Liver (tissue), 9 donors: ENCODE data around the gene HHLA2. TPM values are rescaled to one million over a fixed set of nuclear protein-coding genes. Genes with fewer than 3 reads are reported as not detected.

Source experiments
- DNase-seq: peaks from one replicate; pipeline ENCODE4 v3.0.0-alpha.2; 2017; ENCODE audit warnings: low spot score
- H3K27ac ChIP-seq, 2 donors: one replicate each; pipeline ENCODE4 v1.7.0; 2013; ENCODE audit warnings: inconsistent platforms in 2 of 2, low read length in 2 of 2, control low read depth in 1 of 2, low read depth in 1 of 2, mild to moderate bottlenecking in 1 of 2
- H3K27me3 ChIP-seq, 4 donors: one replicate each; pipeline versions ENCODE4 v1.6.1 to v1.7.0; 2013; ENCODE audit warnings: low read length in 3 of 4, inconsistent platforms in 1 of 4, mild to moderate bottlenecking in 1 of 4, moderate library complexity in 1 of 4; ENCODE audit not compliant: control insufficient read depth in 4 of 4, insufficient read depth in 4 of 4
- H3K36me3 ChIP-seq, 4 donors: one replicate each; pipeline versions ENCODE4 v1.6.1 to v1.7.0; 2013; ENCODE audit warnings: low read length in 3 of 4, mild to moderate bottlenecking in 3 of 4, low read depth in 1 of 4, moderate library complexity in 1 of 4; ENCODE audit not compliant: control insufficient read depth in 4 of 4, insufficient read depth in 3 of 4
- H3K4me1 ChIP-seq, 4 donors: one replicate each; pipeline versions ENCODE4 v1.6.1 to v1.7.0; 2013; ENCODE audit warnings: low read length in 3 of 4, mild to moderate bottlenecking in 3 of 4, moderate library complexity in 1 of 4; ENCODE audit not compliant: control insufficient read depth in 4 of 4, insufficient read depth in 4 of 4
- H3K4me3 ChIP-seq, 3 donors: one replicate each; pipeline versions ENCODE4 v1.6.1 to v1.7.0; 2013; ENCODE audit warnings: low read length in 3 of 3, control low read depth in 1 of 3, low read depth in 1 of 3, mild to moderate bottlenecking in 1 of 3
- H3K9ac ChIP-seq, 2 donors: one replicate each; pipeline ENCODE4 v1.7.0; 2013; ENCODE audit warnings: low read length in 2 of 2, mild to moderate bottlenecking in 2 of 2, moderate library complexity in 2 of 2, control low read depth in 1 of 2, low read depth in 1 of 2
- H3K9me3 ChIP-seq, 4 donors: one replicate each; pipeline versions ENCODE4 v1.6.1 to v1.7.0; 2013; ENCODE audit warnings: low read length in 3 of 4; ENCODE audit not compliant: control insufficient read depth in 4 of 4
- FOXA1 ChIP-seq: IDR thresholded peaks from 2 replicates; pipeline ENCODE4 v1.6.1; 2016; ENCODE audit warnings: antibody characterized with exemption
- FOXA2 ChIP-seq: IDR thresholded peaks from 2 replicates; pipeline ENCODE4 v1.6.1; 2016; ENCODE audit warnings: antibody characterized with exemption
- HNF4A ChIP-seq, 2 donors: conservative IDR thresholded peaks; 2 replicates each; pipeline ENCODE4 v1.6.1; 2016; ENCODE audit warnings: antibody characterized with exemption in 2 of 2, mild to moderate bottlenecking in 2 of 2
- HNF4G ChIP-seq: IDR thresholded peaks from 2 replicates; pipeline ENCODE4 v1.6.1; 2016; ENCODE audit warnings: antibody characterized with exemption
- JUND ChIP-seq, 2 donors: IDR thresholded peaks; 2 replicates each; pipeline ENCODE4 v1.6.1; 2016; ENCODE audit warnings: antibody characterized with exemption in 2 of 2
- NR2F2 ChIP-seq: IDR thresholded peaks from 2 replicates; pipeline ENCODE4 v1.6.1; 2016; ENCODE audit warnings: antibody characterized with exemption
- SP1 ChIP-seq: IDR thresholded peaks from 2 replicates; pipeline ENCODE4 v1.6.1; 2018; ENCODE audit warnings: antibody characterized with exemption, mild to moderate bottlenecking
- WGBS: extraction: QIAGEN DNeasy Blood & Tissue Kit; methylation state at CpG from one replicate; pipeline ENCODE4 v1.1.7; 2013; 5-methylcytosine and 5-hydroxymethylcytosine counted together
- polyA plus RNA-seq, 2 donors: library from polyadenylated mRNA; stranded (reverse) in 1 of 2; unstranded in 1 of 2; fragments of 200-250 nt in 1 of 2; fragments of >200 nt in 1 of 2; fragmentation: Nextera tagmentation in 1 of 2; extraction: Ambion mirVana in 1 of 2; gene quantifications; one replicate each; pipeline versions ENCODE4 v1.2.1 to v1.2.3, GENCODE V29; 2013 to 2015
- total RNA-seq, 2 donors: library from RNA; depleted of rRNA; stranded (reverse); fragments of >200 nt; gene quantifications; one replicate each; pipeline ENCODE4 v1.2.3, GENCODE V29; 2014
- TF ChIP-seq, protein P1 (sequence below): IDR thresholded peaks from 2 replicates; pipeline ENCODE4 v1.6.1; 2016; ENCODE audit warnings: antibody characterized with exemption
- TF ChIP-seq, protein P2 (sequence below): IDR thresholded peaks from 2 replicates; pipeline ENCODE4 v1.6.1; 2016; ENCODE audit warnings: antibody characterized with exemption, mild to moderate bottlenecking
- TF ChIP-seq, protein P3 (sequence below): fragments of 150-350 bp; IDR thresholded peaks from 2 replicates; pipeline ENCODE4 v1.5.1; 2017; ENCODE audit warnings: improper control_type of control experiment, low read depth, low read length; ENCODE audit not compliant: missing input control
- TF ChIP-seq, protein P4 (sequence below): IDR thresholded peaks from 2 replicates; pipeline ENCODE4 v1.6.1; 2016; ENCODE audit warnings: antibody characterized with exemption
- donor health status: healthy.
- donor health status: healthy.
- donor health status: healthy.
- donor health status: healthy.
- donor health status: healthy.

Gene HHLA2
- total and polyA plus RNA-seq, 4 donors: 0.07 to 0.14 TPM; not detected in 2

DNA sequence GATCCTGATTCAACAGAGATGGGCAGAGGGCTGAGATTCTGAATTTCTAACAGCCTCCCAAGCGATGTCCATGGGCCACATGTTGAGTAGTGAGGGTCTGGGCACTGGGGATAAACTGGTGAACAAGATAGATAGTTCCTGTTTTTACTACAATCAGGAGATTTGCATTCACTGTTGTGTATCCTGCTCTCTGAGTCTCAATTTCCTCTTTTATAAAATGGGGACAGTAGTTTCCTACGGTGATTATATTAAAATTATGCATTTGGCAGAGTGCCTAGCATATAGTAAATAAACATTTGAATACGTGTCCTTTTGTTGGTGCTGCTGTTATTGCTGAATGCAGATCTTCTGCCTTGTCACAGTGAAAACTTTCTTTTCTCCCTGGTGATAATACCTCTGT, 111.5 kb downstream of the HHLA2 start:
- Histone ChIP-seq H3K36me3 (no peaks in the 10 kb centered on the region), H3K27me3 (no peaks in the 10 kb centered on the region), H3K4me1 (peaks cover 0 to 9% (median 4%) of the 10 kb centered on the region in 4 donors), H3K4me3 (no peak overlapping the region), H3K9ac (no peak overlapping the region), H3K9me3 (no peaks in the 10 kb centered on the region), H3K27ac (no peak overlapping the region)
- WGBS: 67% methylated on average over 3 of the region's 3 CpGs
- DNase-seq: no peak
- TF ChIP-seq, protein P1, sequence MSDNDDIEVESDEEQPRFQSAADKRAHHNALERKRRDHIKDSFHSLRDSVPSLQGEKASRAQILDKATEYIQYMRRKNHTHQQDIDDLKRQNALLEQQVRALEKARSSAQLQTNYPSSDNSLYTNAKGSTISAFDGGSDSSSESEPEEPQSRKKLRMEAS: no peak
- TF ChIP-seq JUND (IDR thresholded peaks at IDR 0.05) (no peak), HNF4G (no peak), SP1 (no peak), FOXA1 (no peak), FOXA2 (no peak), HNF4A (conservative IDR thresholded peaks at IDR 0.05) (no peak)
- TF ChIP-seq, protein P2, sequence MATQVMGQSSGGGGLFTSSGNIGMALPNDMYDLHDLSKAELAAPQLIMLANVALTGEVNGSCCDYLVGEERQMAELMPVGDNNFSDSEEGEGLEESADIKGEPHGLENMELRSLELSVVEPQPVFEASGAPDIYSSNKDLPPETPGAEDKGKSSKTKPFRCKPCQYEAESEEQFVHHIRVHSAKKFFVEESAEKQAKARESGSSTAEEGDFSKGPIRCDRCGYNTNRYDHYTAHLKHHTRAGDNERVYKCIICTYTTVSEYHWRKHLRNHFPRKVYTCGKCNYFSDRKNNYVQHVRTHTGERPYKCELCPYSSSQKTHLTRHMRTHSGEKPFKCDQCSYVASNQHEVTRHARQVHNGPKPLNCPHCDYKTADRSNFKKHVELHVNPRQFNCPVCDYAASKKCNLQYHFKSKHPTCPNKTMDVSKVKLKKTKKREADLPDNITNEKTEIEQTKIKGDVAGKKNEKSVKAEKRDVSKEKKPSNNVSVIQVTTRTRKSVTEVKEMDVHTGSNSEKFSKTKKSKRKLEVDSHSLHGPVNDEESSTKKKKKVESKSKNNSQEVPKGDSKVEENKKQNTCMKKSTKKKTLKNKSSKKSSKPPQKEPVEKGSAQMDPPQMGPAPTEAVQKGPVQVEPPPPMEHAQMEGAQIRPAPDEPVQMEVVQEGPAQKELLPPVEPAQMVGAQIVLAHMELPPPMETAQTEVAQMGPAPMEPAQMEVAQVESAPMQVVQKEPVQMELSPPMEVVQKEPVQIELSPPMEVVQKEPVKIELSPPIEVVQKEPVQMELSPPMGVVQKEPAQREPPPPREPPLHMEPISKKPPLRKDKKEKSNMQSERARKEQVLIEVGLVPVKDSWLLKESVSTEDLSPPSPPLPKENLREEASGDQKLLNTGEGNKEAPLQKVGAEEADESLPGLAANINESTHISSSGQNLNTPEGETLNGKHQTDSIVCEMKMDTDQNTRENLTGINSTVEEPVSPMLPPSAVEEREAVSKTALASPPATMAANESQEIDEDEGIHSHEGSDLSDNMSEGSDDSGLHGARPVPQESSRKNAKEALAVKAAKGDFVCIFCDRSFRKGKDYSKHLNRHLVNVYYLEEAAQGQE: no peak

DNA sequence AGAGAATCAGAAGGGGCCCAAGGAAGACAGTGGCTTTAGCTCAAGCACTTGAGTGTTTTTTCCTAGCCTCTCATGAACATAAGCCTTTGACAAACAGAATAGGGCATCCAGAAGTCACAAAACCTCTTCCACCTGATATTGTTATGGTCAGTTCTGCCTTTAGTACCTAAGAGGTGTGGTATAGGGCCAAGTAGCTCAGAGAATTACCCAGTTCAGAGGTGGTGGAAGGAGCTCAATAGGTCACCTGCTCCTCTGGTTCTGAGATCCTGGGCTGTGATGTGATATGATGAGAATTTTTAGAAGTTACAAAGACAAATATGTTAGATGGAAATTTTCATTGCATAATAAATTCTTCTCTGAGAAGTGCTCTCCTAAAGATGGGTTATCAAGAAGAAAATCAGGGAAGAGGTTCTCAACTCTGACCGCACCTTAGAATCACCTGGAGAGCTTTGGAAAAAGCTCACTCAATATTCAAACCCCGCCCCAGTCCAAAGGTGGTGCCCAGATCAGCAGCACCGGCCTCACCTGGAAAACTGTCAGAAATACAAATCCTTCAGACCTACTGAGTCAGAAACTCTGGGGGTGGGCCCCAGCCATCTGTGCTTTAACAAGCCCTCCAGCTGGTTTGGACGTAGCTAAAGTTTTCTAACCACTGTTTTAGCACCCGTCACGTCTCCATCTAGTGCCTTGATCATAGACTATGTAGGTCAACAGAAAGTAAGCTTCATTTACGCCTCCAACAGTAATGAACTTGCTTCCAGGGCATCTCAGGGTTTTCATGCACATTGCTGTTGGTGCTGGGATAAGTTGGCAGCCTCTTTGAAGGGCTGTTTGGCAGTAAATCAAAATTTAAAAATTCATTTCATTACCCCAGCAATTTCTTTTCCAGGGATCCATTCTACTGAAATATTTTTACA, 112.8 kb downstream of the HHLA2 start:
- no peak overlapping the region for H3K27ac ChIP-seq
- no peaks in the 10 kb centered on the region for H3K9me3 ChIP-seq
- no peak overlapping the region for H3K9ac ChIP-seq
- WGBS: 77% methylated on average over 7 of the region's 7 CpGs
- H3K36me3 ChIP-seq: no peaks in the 10 kb centered on the region
- peaks cover 0 to 9% (median 4%) of the 10 kb centered on the region in 4 donors for H3K4me1 ChIP-seq
- H3K27me3 ChIP-seq: no peaks in the 10 kb centered on the region
- TF ChIP-seq HNF4A (conservative IDR thresholded peaks at IDR 0.05): no peak
- TF ChIP-seq NR2F2: no peak
- TF ChIP-seq, protein P3, sequence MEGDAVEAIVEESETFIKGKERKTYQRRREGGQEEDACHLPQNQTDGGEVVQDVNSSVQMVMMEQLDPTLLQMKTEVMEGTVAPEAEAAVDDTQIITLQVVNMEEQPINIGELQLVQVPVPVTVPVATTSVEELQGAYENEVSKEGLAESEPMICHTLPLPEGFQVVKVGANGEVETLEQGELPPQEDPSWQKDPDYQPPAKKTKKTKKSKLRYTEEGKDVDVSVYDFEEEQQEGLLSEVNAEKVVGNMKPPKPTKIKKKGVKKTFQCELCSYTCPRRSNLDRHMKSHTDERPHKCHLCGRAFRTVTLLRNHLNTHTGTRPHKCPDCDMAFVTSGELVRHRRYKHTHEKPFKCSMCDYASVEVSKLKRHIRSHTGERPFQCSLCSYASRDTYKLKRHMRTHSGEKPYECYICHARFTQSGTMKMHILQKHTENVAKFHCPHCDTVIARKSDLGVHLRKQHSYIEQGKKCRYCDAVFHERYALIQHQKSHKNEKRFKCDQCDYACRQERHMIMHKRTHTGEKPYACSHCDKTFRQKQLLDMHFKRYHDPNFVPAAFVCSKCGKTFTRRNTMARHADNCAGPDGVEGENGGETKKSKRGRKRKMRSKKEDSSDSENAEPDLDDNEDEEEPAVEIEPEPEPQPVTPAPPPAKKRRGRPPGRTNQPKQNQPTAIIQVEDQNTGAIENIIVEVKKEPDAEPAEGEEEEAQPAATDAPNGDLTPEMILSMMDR: no peak
- TF ChIP-seq, protein P4, sequence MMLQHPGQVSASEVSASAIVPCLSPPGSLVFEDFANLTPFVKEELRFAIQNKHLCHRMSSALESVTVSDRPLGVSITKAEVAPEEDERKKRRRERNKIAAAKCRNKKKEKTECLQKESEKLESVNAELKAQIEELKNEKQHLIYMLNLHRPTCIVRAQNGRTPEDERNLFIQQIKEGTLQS: no peak
- TF ChIP-seq FOXA1: no peak
- DNase-seq: no peak
- H3K4me3 ChIP-seq: no peak overlapping the region
